Thyroid gland (tissue), 4 donors: ENCODE data around the gene PLTP.

Experiments used
- CTCF ChIP-seq, 6 experiments: fragments of 200-600 bp in 3 of 6; fragments of 450-650 bp in 3 of 6; sonication (generic) in 3 of 6; IDR thresholded peaks; one replicate each; pipeline ENCODE4 v1.5.1; 2016 to 2019; ENCODE audit warnings: antibody characterized with exemption in 6 of 6, mild to moderate bottlenecking in 2 of 6, inconsistent platforms in 1 of 6, moderate library complexity in 1 of 6
- POLR2A ChIP-seq, 2 donors: fragments of 450-650 bp; IDR thresholded peaks; one replicate each; pipeline ENCODE4 v1.6.1; 2017; ENCODE audit warnings: antibody characterized with exemption in 2 of 2, mild to moderate bottlenecking in 2 of 2, moderate library complexity in 1 of 2

- TF ChIP-seq CTCF (IDR thresholded peaks at IDR 0.05): no peak
- no peak for TF ChIP-seq POLR2A (IDR thresholded peaks at IDR 0.05)
Observed at GRCh38 chr20:45935416-45936046, 23.6 kb upstream of the PLTP start.
